NCI-H748 (cell line): ENCODE results near the gene SPIRE1.
"Not testable (repeated sequence)": the region's sequence is repeated elsewhere in the genome, so short reads cannot be mapped to it uniquely, and the experiment has no call there.

Source experiments
- DNase-seq: peaks from one replicate; lab custom pipeline; 2025; ENCODE audit not compliant: unreplicated experiment; lab: John Stamatoyannopoulos, UW

Gene SPIRE1

DNA sequence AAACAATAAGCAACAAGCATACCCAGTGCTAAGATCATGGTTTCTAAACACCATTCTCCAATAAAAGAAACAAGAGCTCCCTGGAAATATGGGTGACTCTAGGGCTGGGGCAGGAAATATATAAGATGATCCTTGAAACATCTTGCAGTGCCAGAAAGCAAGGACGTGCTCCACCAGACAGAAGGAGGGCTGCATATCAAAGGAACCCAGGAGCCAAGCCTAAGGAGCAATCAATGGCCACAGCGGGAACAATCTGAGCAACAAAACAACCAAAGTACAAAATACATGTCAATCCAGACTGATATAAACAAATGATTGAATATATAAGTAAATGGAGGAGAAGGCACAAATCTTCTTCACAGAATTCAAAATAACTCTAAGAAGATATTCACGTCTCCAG lies 10.1 kb downstream of the SPIRE1 start:
- no peak for DNase-seq

GRCh38 chr18:12645751-12646203 lies 12.1 kb downstream of the SPIRE1 start:
- DNase-seq = peak; percentile 41

GRCh38 chr18:12645254-12645653 lies 12.7 kb downstream of the SPIRE1 start:
- peak; percentile 30 for DNase-seq

- DNase-seq = not testable (repeated sequence)
These were observed 14.2 kb downstream of the SPIRE1 start for GRCh38 chr18:12643756-12644155.

DNA sequence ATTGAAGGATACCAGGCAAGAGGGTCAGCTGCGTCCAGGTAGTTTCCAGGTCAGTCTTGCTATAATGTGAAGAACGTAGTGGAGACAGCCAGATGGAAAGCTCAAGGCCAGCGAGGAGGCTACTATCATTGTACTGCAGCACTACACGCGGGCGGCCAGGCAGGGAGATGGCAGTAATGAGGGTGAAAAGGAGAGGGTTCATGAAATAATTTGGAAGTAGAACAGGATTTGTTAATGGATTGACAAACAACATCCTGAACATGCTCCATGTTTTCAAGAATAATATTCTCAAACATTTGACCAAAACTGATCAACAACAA lies 17.1 kb downstream of the SPIRE1 start:
- no peak for DNase-seq

DNA sequence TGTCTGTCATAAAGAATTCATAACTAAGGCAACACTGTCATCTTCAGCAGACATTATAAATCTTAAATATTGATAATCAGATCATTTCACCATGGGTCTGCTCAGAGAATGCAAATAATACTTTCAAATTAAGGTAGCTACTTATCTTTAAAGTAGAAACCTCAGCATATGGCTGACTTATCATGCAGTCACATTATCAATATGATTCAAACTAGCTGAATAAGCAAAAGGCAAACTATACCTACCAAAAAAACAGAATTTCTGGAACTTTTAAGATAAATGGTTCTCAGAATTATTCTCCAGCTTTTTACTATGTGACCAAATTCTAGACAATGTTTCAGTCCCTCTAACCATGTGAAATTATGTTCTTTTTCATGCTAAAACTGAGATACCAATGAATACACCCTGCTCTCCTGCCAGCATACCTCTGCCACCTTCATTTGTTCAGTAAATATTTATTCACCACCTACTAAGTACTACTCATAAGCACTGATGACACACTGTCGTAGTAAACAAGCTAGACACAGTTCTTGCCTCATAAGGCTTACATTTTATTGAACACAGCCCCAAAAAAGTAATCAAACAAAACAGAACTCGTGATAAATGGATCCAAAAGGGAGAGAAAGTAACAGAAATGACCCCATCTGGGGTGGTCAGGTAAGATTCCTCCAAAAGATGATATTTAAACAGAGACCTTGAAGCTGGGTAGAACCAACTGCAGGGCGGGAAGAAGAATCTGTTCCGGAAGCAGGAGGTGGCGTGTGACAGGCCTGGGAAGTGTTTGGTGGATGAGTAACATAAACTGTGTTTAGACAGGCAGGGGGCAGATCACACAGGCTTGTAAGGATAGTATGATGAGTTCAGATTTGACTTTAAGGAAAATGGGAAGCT lies 17.7 kb downstream of the SPIRE1 start:
- no peak for DNase-seq

- DNase-seq = no peak
These were observed 19.2 kb downstream of the SPIRE1 start for GRCh38 chr18:12638644-12639124.

DNA sequence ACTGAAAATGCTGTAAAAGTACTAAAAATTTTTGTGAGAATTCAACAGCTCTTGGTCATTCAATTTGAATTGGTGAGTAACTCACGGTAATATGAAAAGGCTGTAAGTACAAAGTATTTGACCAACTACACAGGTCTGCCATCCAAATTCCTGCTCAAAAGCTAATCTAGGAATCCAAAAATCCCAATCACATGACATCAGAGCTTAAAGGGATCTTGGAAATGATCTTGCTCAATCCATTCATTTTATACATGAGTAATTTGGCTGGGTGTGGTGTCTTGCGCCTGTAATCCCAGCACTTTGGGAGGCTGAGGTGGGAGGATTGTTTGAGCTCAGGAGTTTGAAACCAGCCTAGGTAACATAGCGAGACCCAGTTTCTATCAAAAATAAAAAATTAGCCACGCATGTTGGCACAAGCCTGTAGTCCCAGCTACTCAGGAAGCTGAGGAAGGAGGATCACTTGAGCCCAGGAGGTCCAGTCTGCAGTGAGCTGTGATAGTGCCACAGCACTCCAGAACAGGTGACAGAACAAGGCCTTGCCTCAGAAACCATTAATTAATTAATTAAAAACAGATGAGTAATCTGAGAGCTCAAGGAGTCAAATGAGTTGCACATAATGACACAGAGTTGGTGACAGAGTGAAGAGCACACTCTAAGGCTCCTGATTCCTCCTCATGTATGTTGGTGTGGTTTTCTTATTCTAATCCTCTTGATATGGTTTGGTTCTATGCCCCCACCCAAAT lies 19.8 kb downstream of the SPIRE1 start:
- DNase-seq = no peak

- DNase-seq = no peak
These were observed 20.5 kb downstream of the SPIRE1 start for GRCh38 chr18:12637393-12637792.

DNA sequence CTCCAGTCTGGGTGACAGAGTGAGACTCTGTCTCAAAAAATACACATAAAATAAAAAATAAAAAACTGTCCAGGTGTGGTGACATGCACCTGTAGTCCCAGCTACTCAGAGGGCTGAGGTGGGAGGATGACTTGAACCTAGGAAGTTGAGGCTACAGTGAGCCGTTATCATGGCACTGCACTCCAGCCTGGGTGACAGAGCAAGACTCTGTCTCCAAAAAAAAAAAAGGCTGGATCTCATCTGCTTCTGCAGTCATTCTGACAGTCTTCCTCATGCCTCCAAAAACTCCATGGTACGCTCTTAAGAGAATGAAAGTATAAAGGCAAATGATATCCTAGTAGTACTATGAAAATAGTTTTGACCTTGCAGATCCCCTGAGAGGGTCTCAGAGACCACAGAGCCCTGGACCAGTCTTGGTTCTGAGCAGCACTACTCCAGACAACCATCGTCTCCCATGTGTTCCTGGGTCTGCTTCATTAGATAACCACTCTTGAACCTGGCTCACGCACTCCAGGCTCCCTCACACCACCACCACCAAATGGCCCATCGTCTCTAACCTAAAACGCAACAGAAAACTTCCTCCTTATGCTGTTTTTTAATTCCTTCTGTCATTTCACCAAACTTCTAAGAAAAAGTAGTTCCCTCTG lies 26.0 kb downstream of the SPIRE1 start:
- no peak for DNase-seq

DNA sequence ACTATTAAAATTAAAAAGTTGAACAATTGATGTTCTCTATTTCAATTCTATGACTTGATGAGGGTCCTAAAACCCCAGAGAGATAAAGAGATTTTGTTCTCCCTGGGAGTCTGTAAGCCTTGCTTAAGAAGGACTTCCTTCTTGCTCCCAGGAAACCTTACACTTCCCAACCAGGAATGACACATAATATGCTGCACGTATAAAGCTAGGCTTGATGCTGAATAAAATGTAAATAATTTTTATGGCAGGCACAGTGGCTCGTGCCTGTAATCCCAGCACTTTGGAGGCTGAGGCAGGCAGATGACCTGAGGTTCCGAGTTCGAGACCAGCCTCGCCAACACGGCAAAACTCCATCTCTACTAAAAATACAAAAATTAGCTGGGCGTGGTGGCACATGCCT lies 27.8 kb downstream of the SPIRE1 start:
- no peak for DNase-seq

DNA sequence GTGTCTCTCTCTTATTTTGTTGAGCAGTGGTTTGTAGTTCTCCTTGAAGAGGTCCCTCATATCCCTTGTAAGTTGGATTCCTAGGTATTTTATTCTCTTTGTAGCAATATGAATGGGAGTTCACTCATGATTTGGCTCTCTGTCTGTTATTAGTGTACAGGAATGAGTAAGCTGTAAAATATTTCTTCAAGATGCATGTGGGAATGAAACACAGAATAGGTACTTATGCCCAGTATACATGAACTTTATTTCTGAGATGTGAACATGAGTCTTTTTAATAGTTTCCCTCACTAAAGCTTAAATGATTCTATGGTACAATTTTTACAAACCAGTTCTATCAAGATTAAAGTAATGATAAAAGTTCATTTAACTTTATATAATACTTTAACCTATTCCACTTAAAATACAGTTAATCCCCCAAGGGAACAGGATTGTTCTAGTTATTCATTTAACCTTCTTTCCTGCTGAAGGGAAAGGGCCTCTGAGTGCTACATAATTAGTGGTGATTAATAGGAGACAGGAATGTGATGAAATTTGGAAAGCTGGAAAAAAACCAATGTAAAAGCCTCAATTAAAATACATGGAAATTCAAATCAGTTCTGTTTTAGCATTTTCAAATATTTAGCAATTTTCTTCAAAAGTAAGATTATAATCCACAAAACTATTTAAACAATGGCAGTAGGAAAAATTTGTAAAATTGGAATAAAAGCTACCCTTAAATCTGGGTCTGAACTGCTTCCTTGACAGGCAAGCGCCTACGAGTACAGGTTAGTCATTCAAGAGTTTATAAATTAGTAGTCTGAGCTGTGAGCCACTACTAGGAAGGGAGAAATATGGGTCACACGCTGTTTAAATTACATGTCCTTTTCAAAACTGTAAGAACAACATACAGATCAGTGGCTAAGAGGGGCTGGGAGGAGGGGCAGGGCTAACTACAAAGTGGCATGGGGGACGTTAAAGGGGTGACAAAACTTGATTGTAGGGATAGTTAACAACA lies 28.9 kb downstream of the SPIRE1 start:
- DNase-seq = no peak

DNA sequence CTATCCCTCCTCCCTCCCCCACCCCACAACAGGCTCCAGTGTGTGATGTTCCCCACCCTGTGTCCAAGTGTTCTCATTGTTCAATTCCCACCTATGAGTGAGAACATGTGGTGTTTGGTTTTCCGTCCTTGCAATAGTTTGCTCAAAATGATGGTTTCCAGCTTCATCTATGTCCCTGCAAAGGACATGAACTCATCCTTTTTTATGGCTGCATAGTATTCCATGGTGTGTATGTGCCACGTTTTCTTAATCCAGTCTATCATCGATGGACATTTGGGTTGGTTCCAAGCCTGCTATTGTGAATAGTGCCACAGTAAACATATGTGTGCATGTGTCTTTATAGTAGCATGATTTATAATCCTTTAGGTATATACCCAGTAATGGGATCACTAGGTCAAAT lies 30.7 kb downstream of the SPIRE1 start:
- not testable (repeated sequence) for DNase-seq

DNA sequence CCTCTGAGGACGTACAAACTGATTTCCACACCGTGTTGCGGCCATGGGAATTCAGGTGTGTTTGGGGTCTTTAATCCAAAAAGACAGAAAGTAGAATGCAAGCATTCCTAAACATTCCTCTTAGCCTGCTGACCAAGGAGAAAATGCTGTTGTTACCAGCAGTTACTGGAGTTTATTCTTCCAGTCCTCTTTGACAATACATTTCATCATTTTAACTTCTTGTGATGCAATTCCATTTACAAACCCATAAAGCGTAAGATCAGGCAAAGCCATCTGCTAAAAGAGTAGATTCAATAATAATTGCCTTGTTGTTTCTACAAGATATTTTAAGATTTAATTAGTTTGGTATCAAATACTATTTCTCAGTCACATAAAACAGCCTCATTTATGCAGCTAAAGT lies 32.7 kb downstream of the SPIRE1 start:
- no peak for DNase-seq

DNA sequence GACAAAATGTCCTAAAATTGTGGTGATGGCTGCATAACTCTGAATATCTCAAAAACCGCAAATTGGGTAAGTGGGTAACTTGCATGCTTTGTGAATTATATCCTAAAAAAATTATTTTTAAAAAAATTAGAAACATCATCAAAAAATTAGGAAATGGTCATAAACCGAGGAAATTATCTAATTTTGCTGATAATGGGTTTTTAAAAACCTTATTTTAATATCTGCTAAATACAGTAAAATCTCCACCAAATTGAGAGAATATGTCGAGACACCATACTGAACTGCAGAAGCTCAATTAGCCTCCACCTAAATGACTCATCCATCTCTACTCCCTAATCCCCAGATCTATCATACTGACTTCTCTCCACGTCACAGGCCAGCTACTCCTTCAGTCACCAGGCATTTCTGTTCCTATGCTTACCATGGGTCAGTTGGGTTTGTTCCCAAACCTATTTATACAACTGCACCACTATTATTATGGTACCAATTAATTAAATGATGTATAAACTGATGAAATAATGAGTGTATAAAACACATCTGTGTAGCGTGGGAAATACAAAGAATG lies 36.1 kb downstream of the SPIRE1 start:
- no peak for DNase-seq

DNA sequence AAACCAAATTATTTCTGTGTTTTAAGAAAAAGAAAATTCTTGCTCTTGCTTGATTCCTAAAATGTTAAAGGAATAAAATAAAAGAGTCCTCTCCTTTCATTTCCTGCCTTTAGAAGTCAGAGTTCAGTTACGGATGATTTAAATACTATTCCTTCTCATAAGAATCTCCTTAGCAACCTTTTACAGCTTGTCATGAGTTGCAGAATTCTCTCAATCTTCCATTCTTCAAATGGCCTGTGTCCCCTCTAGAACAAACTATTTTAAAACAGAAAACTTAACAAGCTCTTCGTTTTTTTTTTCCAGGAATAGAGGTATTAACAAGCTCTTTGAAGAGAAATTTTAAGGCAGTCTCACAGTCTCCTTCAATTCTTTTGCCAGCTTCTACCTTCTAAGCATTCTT lies 42.2 kb downstream of the SPIRE1 start:
- DNase-seq = no peak

DNA sequence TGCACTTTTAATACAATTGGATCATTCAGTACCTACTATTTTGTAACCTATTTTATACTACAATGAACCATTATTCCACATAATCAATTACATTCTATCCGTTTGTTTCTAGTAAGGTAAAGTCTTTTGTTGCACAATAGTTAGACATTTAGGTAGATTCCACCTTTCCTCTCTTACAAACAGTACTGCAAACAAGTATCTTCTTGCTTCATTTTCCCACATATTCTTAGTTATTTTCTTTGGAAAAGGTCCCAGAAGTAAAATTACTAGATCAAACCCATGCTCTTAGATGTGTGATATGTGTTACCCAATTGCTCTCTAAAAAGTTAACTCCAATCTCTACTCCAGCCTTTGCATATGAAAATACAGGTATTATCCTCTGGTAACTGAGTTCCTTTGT lies 49.6 kb downstream of the SPIRE1 start:
- DNase-seq = no peak

DNA sequence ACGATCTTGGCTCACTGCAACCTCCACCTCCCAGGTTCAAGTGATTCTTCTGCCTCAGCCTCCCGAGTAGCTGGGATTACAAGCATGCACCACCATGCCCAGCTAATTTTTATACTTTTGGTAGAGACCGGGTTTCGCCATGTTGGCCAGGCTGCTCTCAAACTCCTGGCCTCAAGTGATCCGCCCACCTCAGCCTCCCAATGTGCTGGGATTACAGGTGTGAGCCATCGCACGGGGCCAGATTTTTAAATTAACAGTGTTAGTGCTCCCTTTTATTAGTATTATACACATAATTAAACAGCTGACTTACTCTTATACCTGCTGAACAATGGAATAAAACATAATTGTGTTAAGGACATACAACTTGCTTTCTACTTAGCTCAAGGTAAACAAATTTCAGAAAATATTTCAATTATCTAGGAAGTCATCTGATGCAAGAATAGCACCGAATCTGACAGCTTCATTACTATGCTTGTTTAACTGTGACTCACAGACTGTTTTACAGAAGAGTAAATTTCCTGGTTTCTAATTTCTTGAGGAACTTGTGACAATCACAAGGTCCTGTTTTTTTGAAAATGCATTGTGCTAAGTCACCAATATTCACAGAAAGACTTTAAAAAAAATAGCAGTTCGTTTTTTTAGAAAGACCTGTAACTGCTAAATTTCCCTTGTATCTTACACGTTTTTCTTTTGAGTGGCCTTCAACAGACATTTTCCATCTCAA lies 51.2 kb downstream of the SPIRE1 start:
- DNase-seq = no peak

- DNase-seq = no peak
These were observed 53.4 kb downstream of the SPIRE1 start for GRCh38 chr18:12604445-12605007.
